ENCODE measurements around the gene TBKBP1. TPM values are rescaled to one million over a fixed set of nuclear protein-coding genes. Genes with fewer than 3 reads are reported as not detected.

The TBKBP1 gene
- total and polyA plus RNA-seq, 8 donors = 10.6 to 33.9 (median 25.9) TPM

DNA sequence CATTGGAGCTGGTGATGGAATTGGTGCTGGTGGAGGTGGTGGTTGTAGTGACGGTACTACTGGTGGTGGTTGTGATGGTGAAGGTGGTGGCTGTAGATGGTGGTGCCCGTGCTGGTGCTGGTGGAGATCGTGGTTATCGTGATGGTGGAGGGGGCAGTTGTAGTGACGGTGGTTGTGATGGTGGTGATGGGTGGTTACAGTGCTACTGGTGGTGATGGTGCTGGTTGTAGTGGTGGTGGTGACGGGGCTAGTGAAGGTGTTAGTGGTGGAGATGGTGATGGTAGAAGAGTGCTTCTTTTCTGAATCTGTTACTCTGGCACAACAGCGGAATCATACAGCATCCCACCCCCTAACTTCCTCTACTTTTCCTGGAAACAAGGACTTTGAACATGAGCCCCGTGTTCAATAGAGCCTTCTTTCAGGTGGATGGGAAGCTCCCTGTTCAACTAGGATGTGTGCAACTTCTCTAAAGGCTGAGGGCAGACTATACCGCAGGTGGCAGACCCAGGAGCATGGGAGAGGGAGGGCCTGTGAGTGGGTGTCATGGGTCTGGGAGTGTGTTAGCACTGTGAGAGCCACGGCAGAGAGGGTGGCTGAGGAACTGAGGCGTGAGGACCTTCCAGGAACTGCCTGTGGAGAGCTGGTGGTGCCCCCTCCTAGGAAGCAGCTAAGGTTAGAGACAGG, 47.3 kb downstream of the TBKBP1 start:
- H3K27ac ChIP-seq = no peak overlapping the region
- no peaks in the 10 kb centered on the region for H3K36me3 ChIP-seq
- no peak overlapping the region for H3K4me3 ChIP-seq
- ATAC-seq (no peak), DNase-seq (no peak)
- TF ChIP-seq, protein P1, sequence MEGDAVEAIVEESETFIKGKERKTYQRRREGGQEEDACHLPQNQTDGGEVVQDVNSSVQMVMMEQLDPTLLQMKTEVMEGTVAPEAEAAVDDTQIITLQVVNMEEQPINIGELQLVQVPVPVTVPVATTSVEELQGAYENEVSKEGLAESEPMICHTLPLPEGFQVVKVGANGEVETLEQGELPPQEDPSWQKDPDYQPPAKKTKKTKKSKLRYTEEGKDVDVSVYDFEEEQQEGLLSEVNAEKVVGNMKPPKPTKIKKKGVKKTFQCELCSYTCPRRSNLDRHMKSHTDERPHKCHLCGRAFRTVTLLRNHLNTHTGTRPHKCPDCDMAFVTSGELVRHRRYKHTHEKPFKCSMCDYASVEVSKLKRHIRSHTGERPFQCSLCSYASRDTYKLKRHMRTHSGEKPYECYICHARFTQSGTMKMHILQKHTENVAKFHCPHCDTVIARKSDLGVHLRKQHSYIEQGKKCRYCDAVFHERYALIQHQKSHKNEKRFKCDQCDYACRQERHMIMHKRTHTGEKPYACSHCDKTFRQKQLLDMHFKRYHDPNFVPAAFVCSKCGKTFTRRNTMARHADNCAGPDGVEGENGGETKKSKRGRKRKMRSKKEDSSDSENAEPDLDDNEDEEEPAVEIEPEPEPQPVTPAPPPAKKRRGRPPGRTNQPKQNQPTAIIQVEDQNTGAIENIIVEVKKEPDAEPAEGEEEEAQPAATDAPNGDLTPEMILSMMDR (IDR thresholded peaks at IDR 0.05) = no peak
- H3K4me1 ChIP-seq = no peaks in the 10 kb centered on the region
- H3K27me3 ChIP-seq = peaks cover 11 to 62% of the 10 kb centered on the region in 2 donors
- H3K9me3 ChIP-seq = no peaks in the 10 kb centered on the region
- intact Hi-C loops (cut with DNase I) = no loop called here

DNA sequence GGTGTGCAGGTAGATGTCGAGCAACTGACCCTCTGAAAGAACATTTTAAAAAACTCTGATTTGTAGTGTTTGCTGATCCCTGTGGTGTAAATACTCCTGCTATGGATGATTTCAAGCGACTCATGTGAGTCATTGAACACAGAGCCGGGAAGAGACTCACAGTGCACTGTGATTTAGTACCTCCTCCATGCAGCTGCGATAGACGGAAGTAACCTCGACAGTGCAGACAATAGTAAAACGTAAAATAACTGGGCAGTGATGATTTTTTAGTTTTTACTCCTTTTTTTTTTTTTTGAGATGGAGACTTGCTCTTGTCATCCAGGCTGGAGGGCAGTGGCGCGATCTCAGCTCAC, 47.8 kb downstream of the TBKBP1 start:
- Histone ChIP-seq H3K9me3 (no peaks in the 10 kb centered on the region), H3K4me3 (no peak overlapping the region), H3K36me3 (no peaks in the 10 kb centered on the region), H3K27me3 (peaks cover 11 to 60% of the 10 kb centered on the region in 2 donors), H3K4me1 (no peaks in the 10 kb centered on the region), H3K27ac (no peak overlapping the region)
- DNase-seq = no peak
- intact Hi-C loops (cut with DNase I) = no loop called here
- TF ChIP-seq, protein P1 (IDR thresholded peaks at IDR 0.05) = no peak
- ATAC-seq = no peak

GRCh38 chr17:47742319-47743181, 48.6 kb downstream of the TBKBP1 start:
- Histone ChIP-seq H3K9me3 (no peaks in the 10 kb centered on the region), H3K27me3 (peaks cover 11 to 59% of the 10 kb centered on the region in 2 donors), H3K4me3 (no peak overlapping the region), H3K4me1 (no peaks in the 10 kb centered on the region), H3K27ac (no peak overlapping the region), H3K36me3 (no peaks in the 10 kb centered on the region)
- DNase-seq (peak in 1 of 4 donors; percentile 32), ATAC-seq (peak; percentile 33)
- intact Hi-C loops (cut with DNase I) = no loop called here
- TF ChIP-seq, protein P1 (IDR thresholded peaks at IDR 0.05) = no peak

- Histone ChIP-seq H3K9me3 (no peaks in the 10 kb centered on the region), H3K4me3 (no peak overlapping the region), H3K27me3 (peaks cover 11 to 55% of the 10 kb centered on the region in 2 donors), H3K4me1 (no peaks in the 10 kb centered on the region), H3K36me3 (no peaks in the 10 kb centered on the region), H3K27ac (no peak overlapping the region)
- intact Hi-C loops (cut with DNase I) = no loop called here
- DNase-seq (no peak), ATAC-seq (no peak)
- TF ChIP-seq, protein P1 (IDR thresholded peaks at IDR 0.05) = no peak
Observed at GRCh38 chr17:47744168-47745036, 50.4 kb downstream of the TBKBP1 start.
